ENCODE results near the gene FKBP4. TPM values are rescaled to one million over a fixed set of nuclear protein-coding genes. Genes with fewer than 3 reads are reported as not detected.

FKBP4 gene
- total and polyA plus RNA-seq, 3 donors from 2014 or later = 64.2 to 154 (median 74.9) TPM

DNA sequence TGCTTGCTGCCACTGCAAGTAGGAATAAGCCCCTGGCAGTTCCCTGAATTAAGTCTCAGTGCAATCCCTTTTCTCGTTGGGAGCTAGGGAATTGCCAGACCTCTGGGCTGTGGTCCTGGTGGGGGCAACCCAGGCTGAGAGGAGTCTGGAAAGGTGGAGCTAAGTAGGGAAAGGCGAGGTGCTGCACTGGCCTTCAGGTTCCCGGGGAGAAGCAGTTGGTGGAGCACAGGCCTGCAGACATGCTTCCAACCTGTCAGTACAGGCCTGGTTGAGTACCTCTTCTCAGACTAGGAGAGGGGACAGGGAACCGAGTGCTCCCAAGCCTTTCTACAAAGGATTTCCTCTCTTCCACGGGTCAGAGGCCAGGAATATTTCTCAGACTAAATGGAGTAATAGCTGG lies 38.6 kb downstream of the FKBP4 start:
- intact Hi-C loops (cut with DNase I; ENCODE audit: low total_unique reads) = loop anchor here (10.0 kb wide), 1 partner anchor 101 kb away; no protein-coding TSS in a partner anchor
- no peak for DNase-seq
- Histone ChIP-seq H3K36me3 (ENCODE audit: low read depth, missing control alignments) (no peaks in the 10 kb centered on the region), H3K4me1 (peaks cover 9% of the 10 kb centered on the region), H3K4me3 (no peak overlapping the region), H3K27ac (no peak overlapping the region), H3K9me3 (no peaks in the 10 kb centered on the region), H3K27me3 (no peaks in the 10 kb centered on the region)
- TF ChIP-seq POLR2A (IDR thresholded peaks at IDR 0.05) = no peak
- TF ChIP-seq, protein P1, sequence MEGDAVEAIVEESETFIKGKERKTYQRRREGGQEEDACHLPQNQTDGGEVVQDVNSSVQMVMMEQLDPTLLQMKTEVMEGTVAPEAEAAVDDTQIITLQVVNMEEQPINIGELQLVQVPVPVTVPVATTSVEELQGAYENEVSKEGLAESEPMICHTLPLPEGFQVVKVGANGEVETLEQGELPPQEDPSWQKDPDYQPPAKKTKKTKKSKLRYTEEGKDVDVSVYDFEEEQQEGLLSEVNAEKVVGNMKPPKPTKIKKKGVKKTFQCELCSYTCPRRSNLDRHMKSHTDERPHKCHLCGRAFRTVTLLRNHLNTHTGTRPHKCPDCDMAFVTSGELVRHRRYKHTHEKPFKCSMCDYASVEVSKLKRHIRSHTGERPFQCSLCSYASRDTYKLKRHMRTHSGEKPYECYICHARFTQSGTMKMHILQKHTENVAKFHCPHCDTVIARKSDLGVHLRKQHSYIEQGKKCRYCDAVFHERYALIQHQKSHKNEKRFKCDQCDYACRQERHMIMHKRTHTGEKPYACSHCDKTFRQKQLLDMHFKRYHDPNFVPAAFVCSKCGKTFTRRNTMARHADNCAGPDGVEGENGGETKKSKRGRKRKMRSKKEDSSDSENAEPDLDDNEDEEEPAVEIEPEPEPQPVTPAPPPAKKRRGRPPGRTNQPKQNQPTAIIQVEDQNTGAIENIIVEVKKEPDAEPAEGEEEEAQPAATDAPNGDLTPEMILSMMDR (IDR thresholded peaks at IDR 0.05) = no peak
- WGBS, 2 donors = 55 to 67% methylated on average over 5 of the region's 5 CpGs

DNA sequence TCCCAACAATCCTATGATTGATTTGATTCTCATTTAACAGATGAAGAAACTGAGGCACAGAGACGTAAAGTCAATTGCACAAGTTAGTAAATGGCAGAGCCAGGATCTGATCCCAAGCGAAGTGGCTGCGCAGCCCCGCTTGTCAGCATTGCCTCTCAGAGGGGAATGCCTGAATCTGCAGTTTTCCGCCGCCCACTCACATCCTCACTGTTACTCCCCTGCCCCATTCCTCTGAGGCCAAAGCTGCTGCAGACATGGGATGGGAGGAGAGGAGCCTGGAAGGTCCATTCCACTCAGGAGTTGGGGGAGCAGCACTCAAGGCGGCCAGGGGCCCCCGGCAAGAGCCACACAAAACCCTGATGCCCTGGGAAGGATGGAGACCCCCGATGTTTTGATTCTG lies 39.0 kb downstream of the FKBP4 start:
- WGBS, 2 donors = 49 to 62% methylated on average over 5 to 9 of the region's 9 CpGs
- no peaks in the 10 kb centered on the region for H3K36me3 ChIP-seq (ENCODE audit: low read depth, missing control alignments)
- H3K4me3 ChIP-seq = peak overlapping the region in 1 of 2 donors; percentile 36
- H3K4me1 ChIP-seq = peaks cover 9% of the 10 kb centered on the region
- DNase-seq = no peak
- peak overlapping the region in 1 of 2 donors; percentile 25 for H3K27ac ChIP-seq
- TF ChIP-seq, protein P1 (IDR thresholded peaks at IDR 0.05) = no peak
- TF ChIP-seq POLR2A (IDR thresholded peaks at IDR 0.05) = no peak
- no peaks in the 10 kb centered on the region for H3K9me3 ChIP-seq
- H3K27me3 ChIP-seq = no peaks in the 10 kb centered on the region
- intact Hi-C loops (cut with DNase I; ENCODE audit: low total_unique reads) = loop anchor here (10.0 kb wide), 1 partner anchor 101 kb away; no protein-coding TSS in a partner anchor

DNA sequence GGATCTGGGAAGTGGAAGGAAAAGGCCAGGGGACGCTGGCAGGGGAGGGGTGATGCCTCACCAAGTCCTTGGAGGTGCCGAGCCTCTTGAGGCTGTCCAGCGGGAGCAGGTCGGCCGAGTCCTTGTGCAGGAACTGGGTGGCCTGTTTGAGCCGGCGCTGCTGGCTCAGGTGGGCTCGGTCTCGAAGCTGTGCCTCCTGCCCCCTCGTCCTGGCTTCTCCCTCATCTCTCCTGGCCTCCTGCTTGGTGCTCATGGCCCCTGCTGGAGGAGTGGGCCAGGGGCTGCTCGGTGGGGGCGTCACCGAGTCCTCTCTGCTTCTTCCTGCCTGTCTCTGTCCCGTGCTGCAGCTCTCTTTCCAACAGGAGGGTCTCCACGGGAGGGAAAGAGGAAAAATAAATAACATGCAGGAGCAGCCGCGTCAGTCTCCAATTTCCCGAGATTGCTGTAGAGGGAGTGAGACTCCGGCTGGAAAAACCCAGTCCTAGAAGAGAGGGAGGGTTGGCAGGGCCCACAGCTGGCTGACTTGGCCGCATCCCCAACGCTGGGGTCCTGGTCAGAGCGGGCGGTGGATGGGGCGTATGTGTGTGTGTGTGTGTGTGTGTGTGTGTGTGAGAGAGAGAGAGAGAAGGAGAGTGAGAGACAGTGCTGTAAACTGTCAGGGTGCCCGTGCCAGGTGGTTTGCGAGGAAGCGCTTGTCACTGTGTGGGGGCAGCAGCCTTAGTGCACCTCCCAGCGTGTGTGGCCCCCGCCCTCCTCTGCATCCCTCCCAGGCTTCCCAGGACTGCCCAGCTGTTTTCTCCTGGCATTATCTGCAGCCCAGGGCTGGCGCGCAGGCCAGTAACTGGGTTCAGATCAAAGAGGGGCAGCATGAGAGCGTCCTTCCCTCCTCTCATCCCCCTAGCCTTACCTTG lies 40.1 kb downstream of the FKBP4 start, which contains the start of gene NRIP2:
Gene NRIP2, minus strand, starts transcription at position 455 of the 911 bp plus-strand sequence. Its CDS starts 52 bp downstream, at position 403.
- no peak for TF ChIP-seq POLR2A (IDR thresholded peaks at IDR 0.05)
- TF ChIP-seq, protein P1 (IDR thresholded peaks at IDR 0.05) = no peak
- WGBS, 2 donors = 30 to 41% methylated on average over 30 to 32 of the region's 32 CpGs
- peak; percentile 42 for DNase-seq
- H3K36me3 ChIP-seq (ENCODE audit: low read depth, missing control alignments) = no peaks in the 10 kb centered on the region
- H3K27me3 ChIP-seq = no peaks in the 10 kb centered on the region
- intact Hi-C loops (cut with DNase I; ENCODE audit: low total_unique reads) = loop anchor here (10.0 kb wide), 1 partner anchor 100 kb away; no protein-coding TSS in a partner anchor
- H3K9me3 ChIP-seq = no peaks in the 10 kb centered on the region
- peak within 1 kb of the TSS in 1 of 2 donors; percentile 25 for H3K27ac ChIP-seq
- H3K4me3 ChIP-seq = peak within 1 kb of the TSS in 1 of 2 donors; percentile 36
- H3K4me1 ChIP-seq = peaks cover 9% of the 10 kb centered on the region

DNA sequence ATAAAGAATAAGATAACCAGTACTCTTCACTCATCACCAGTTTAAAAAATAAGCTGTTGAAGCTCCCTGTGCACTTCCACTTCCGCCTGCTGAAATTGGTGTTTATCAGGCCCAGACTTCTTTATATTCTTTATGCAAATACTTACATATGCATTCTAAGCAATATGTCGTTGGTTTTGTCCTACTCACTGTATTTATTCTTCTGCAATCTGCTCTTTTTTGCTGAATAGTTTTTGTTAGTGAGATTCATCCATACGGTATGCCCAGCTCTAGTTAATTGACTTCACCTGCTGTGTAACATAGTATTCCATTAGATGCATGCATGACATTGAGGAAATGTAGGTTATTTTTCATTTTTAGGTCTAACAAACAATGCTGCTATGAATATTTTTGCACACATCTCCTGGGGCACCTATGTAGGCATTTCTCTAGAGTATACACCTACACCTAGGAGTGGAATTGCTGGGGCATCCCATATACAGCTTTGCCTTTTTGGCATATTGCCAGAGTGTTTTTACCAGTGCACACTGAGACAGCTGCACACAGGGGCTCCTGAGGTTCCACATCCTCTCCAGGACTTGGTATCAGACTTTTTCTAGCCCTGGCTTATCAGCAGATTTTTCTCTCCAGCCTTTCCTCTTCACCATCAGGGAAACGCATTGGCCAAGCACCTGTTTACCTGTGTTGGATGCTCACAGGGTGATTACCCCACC lies 41.1 kb downstream of the FKBP4 start:
- Histone ChIP-seq H3K27ac (no peak overlapping the region), H3K9me3 (no peaks in the 10 kb centered on the region), H3K4me3 (no peak overlapping the region), H3K36me3 (ENCODE audit: low read depth, missing control alignments) (no peaks in the 10 kb centered on the region), H3K27me3 (no peaks in the 10 kb centered on the region), H3K4me1 (peaks cover 9% of the 10 kb centered on the region)
- WGBS, 2 donors = 78 to 79% methylated on average over 4 of the region's 4 CpGs
- no peak for DNase-seq
- intact Hi-C loops (cut with DNase I; ENCODE audit: low total_unique reads) = loop anchor here (10.0 kb wide), 1 partner anchor 99 kb away; no protein-coding TSS in a partner anchor
- TF ChIP-seq, protein P1 (IDR thresholded peaks at IDR 0.05) = no peak
- no peak for TF ChIP-seq POLR2A (IDR thresholded peaks at IDR 0.05)
